WTC11 (cell line): ENCODE data around the gene NEK8. TPM values are rescaled to one million over a fixed set of nuclear protein-coding genes. Genes with fewer than 3 reads are reported as not detected.

Experiments used
- ATAC-seq: fragments of 200-7000 bp; cut with Tn5 transposase; 2 replicates; pipeline ENCODE4 v1.10.0; 2021; ENCODE audit warnings: mild to moderate bottlenecking, moderate library complexity
- CTCF ChIA-PET: fragments of 300-600 bp; sonication (Branson Sonifier 250); formaldehyde crosslinking; loops from one replicate; lab custom pipeline; 2021; ENCODE audit warnings: antibody characterized with exemption; lab: Charles Lee
- POLR2A ChIA-PET: fragments of 350-600 bp; sonication (Branson Sonifier 250); formaldehyde crosslinking; loops from one replicate; lab custom pipeline; 2021; ENCODE audit warnings: antibody characterized with exemption; lab: Charles Lee
- DNase-seq: peaks from one replicate; pipeline ENCODE4 v3.0.0; 2021; ENCODE audit warnings: low spot score
- H3K27ac Mint-ChIP-seq: 2 replicates; pipeline ENCODE4 v1.8.0; 2021; ENCODE audit warnings: mixed read lengths
- H3K27me3 Mint-ChIP-seq: 2 replicates; pipeline ENCODE4 v1.8.0; 2021; ENCODE audit warnings: low read depth, mild to moderate bottlenecking, moderate library complexity, mixed read lengths
- H3K36me3 Mint-ChIP-seq: 2 replicates; pipeline ENCODE4 v1.8.0; 2021; ENCODE audit warnings: mixed read lengths
- H3K4me1 Mint-ChIP-seq: 2 replicates; pipeline ENCODE4 v1.8.0; 2022; ENCODE audit warnings: mixed read lengths
- H3K4me3 Mint-ChIP-seq: 2 replicates; pipeline ENCODE4 v1.8.0; 2021; ENCODE audit warnings: mild to moderate bottlenecking, moderate library complexity, mixed read lengths
- H3K9me3 Mint-ChIP-seq: 2 replicates; pipeline ENCODE4 v1.8.0; 2021; ENCODE audit warnings: mixed read lengths
- ATF1 ChIP-seq: sonication (generic); formaldehyde crosslinking; IDR thresholded peaks from 2 replicates; pipeline ENCODE4 v1.8.1; 2023; ENCODE audit warnings: mild to moderate bottlenecking, moderate library complexity, missing genetic modification reagents
- FOXK1 ChIP-seq: sonication (generic); formaldehyde crosslinking; IDR thresholded peaks from 2 replicates; pipeline ENCODE4 v1.8.0; 2022; ENCODE audit warnings: mild to moderate bottlenecking, moderate library complexity, missing genetic modification reagents
- FOXP1 ChIP-seq: sonication (generic); formaldehyde crosslinking; IDR thresholded peaks from 2 replicates; pipeline ENCODE4 v1.8.0; 2022; ENCODE audit warnings: missing genetic modification reagents, mild to moderate bottlenecking, moderate library complexity, borderline replicate concordance
- GABPB1 ChIP-seq: sonication (generic); formaldehyde crosslinking; IDR thresholded peaks from 2 replicates; pipeline ENCODE4 v1.8.1; 2023; ENCODE audit warnings: mild to moderate bottlenecking, missing genetic modification reagents
- HMGA2 ChIP-seq: fragments of 250-450 bp; sonication (Bioruptor Pico); IDR thresholded peaks from 2 replicates; pipeline ENCODE4 v1.4.0; 2021; ENCODE audit warnings: mild to moderate bottlenecking, moderate library complexity
- JAZF1 ChIP-seq: fragments of 250-450 bp; sonication (Bioruptor Pico); IDR thresholded peaks from 2 replicates; pipeline ENCODE4 v1.9.0; 2021; ENCODE audit warnings: moderate library complexity, mild to moderate bottlenecking, inconsistent platforms
- NFATC4 ChIP-seq: fragments of 250-450 bp; sonication (Bioruptor Pico); IDR thresholded peaks from 2 replicates; pipeline ENCODE4 v1.9.0; 2021; ENCODE audit warnings: mild to moderate bottlenecking
- NFE2L1 ChIP-seq: sonication (generic); formaldehyde crosslinking; IDR thresholded peaks from 2 replicates; pipeline ENCODE4 v1.8.1; 2023; ENCODE audit warnings: missing genetic modification reagents
- NR2C2 ChIP-seq: sonication (generic); formaldehyde crosslinking; IDR thresholded peaks from 2 replicates; pipeline ENCODE4 v1.8.0; 2022; ENCODE audit warnings: mild to moderate bottlenecking, missing genetic modification reagents
- RELA ChIP-seq: sonication (generic); formaldehyde crosslinking; IDR thresholded peaks from 2 replicates; pipeline ENCODE4 v1.8.1; 2022; ENCODE audit warnings: missing genetic modification reagents, mild to moderate bottlenecking, borderline replicate concordance
- TEAD1 ChIP-seq: sonication (generic); formaldehyde crosslinking; IDR thresholded peaks from 2 replicates; pipeline ENCODE4 v1.8.0; 2022; ENCODE audit warnings: mild to moderate bottlenecking, missing genetic modification reagents
- TEAD4 ChIP-seq: sonication (generic); formaldehyde crosslinking; IDR thresholded peaks from 2 replicates; pipeline ENCODE4 v1.8.0; 2022; ENCODE audit warnings: mild to moderate bottlenecking, missing genetic modification reagents
- ZNF121 ChIP-seq: sonication (generic); formaldehyde crosslinking; IDR thresholded peaks from 2 replicates; pipeline ENCODE4 v1.8.0; 2023; ENCODE audit warnings: missing genetic modification reagents
- ZNF416 ChIP-seq: fragments of 250-450 bp; sonication (Bioruptor Pico); IDR thresholded peaks from 2 replicates; pipeline ENCODE4 v1.9.0; 2021; ENCODE audit warnings: mild to moderate bottlenecking, inconsistent platforms
- total RNA-seq: library from RNA; stranded (reverse); gene quantifications from 3 replicates; pipeline ENCODE4 v1.2.3, GENCODE V29; 2021
- TF ChIP-seq, protein P1 (sequence below): sonication (generic); formaldehyde crosslinking; IDR thresholded peaks from 2 replicates; pipeline ENCODE4 v1.8.0; 2022; ENCODE audit warnings: mild to moderate bottlenecking, missing genetic modification reagents
- TF ChIP-seq, protein P2 (sequence below): sonication (generic); formaldehyde crosslinking; IDR thresholded peaks from 2 replicates; pipeline ENCODE4 v1.8.0; 2022; ENCODE audit warnings: mild to moderate bottlenecking, missing genetic modification reagents
- TF ChIP-seq, protein P3 (sequence below): fragments of 250-450 bp; sonication (Bioruptor Pico); IDR thresholded peaks from 2 replicates; pipeline ENCODE4 v2.1.2; 2022; ENCODE audit warnings: mild to moderate bottlenecking, moderate library complexity
- TF ChIP-seq, protein P4 (sequence below): sonication (generic); formaldehyde crosslinking; IDR thresholded peaks from 2 replicates; pipeline ENCODE4 v1.8.1; 2022; ENCODE audit warnings: mild to moderate bottlenecking, missing genetic modification reagents, moderate library complexity, borderline replicate concordance
- TF ChIP-seq, protein P5 (sequence below): sonication (generic); formaldehyde crosslinking; IDR thresholded peaks from 2 replicates; pipeline ENCODE4 v1.8.0; 2023; ENCODE audit warnings: mild to moderate bottlenecking, missing genetic modification reagents
- TF ChIP-seq, protein P6 (sequence below): sonication (generic); formaldehyde crosslinking; IDR thresholded peaks from 2 replicates; pipeline ENCODE4 v1.8.1; 2023; ENCODE audit warnings: mild to moderate bottlenecking, missing genetic modification reagents, moderate library complexity
- TF ChIP-seq, protein P7 (sequence below): sonication (generic); formaldehyde crosslinking; IDR thresholded peaks from 2 replicates; pipeline ENCODE4 v1.8.1; 2023; ENCODE audit warnings: mild to moderate bottlenecking, missing genetic modification reagents
- TF ChIP-seq, protein P8 (sequence below): sonication (generic); formaldehyde crosslinking; IDR thresholded peaks from 2 replicates; pipeline ENCODE4 v1.8.0; 2023; ENCODE audit warnings: missing genetic modification reagents
- TF ChIP-seq, protein P9 (sequence below): sonication (generic); formaldehyde crosslinking; IDR thresholded peaks from 2 replicates; pipeline ENCODE4 v1.8.1; 2023; ENCODE audit warnings: mild to moderate bottlenecking, missing genetic modification reagents, moderate library complexity

Gene NEK8
- total RNA-seq, 1 experiment from 2014 or later = 25.0 TPM

DNA sequence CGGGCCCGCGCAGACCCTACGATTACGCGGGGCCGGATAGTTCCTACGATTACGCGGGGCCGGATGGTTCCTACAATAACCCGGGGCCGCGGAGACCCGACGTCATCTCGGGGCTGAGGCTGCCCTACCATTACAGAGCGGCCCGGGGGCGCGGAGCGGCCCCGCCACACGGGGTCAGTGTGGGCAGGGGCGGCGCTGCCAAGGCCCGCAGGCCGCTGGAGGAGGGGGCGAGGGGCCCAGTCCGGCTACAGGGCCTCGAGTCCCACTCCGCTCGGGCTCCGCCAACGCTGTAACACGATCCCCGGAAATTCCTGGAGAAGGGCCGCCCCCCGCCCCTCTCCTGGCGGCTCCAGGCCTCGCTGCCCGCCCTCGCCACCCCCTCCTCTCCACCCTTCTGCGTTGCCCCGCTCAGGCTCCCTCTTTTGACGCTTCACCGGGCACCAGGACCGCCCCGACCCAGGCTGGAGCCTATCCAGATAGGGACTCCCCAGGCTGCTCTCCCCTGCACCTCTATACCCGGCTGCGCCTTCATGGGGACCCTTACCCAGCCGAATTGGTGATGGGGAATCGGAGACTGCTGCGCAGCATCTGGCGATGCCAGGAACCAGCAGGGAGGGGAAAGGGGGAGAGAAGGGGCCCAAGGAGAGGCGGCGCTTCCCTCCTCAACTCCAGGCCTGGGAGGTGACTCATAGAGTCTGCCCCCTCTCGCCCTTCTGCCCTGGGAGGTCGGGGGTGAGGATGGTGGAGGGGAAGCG is 10.8 kb upstream of the NEK8 start, which contains the start of gene RAB34:
RAB34 (minus strand) TSS at position 291 of the 755 bp plus-strand sequence. CDS start 602 bp downstream, outside the sequence.
- peaks cover 47% of the 10 kb centered on the region for H3K4me1 Mint-ChIP-seq
- peak; percentile 96 for DNase-seq
- no peak for TF ChIP-seq RELA (CRISPR knock-in tag)
- TF ChIP-seq FOXP1 (CRISPR knock-in tag) = no peak
- TF ChIP-seq NFATC4 (CRISPR knock-in tag) = no peak
- TF ChIP-seq TEAD1 = peak; percentile 17; the same call in 1 of the 2 replicates
- TF ChIP-seq, protein P1, sequence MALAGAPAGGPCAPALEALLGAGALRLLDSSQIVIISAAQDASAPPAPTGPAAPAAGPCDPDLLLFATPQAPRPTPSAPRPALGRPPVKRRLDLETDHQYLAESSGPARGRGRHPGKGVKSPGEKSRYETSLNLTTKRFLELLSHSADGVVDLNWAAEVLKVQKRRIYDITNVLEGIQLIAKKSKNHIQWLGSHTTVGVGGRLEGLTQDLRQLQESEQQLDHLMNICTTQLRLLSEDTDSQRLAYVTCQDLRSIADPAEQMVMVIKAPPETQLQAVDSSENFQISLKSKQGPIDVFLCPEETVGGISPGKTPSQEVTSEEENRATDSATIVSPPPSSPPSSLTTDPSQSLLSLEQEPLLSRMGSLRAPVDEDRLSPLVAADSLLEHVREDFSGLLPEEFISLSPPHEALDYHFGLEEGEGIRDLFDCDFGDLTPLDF (CRISPR knock-in tag) = no peak
- no peak for TF ChIP-seq TEAD4 (CRISPR knock-in tag)
- TF ChIP-seq GABPB1 = no peak
- 0 out of 2 replicates have a peak, but pooled peaks have one; percentile 14 for TF ChIP-seq NFE2L1 (CRISPR knock-in tag)
- no peak for TF ChIP-seq NR2C2 (CRISPR knock-in tag)
- TF ChIP-seq, protein P2, sequence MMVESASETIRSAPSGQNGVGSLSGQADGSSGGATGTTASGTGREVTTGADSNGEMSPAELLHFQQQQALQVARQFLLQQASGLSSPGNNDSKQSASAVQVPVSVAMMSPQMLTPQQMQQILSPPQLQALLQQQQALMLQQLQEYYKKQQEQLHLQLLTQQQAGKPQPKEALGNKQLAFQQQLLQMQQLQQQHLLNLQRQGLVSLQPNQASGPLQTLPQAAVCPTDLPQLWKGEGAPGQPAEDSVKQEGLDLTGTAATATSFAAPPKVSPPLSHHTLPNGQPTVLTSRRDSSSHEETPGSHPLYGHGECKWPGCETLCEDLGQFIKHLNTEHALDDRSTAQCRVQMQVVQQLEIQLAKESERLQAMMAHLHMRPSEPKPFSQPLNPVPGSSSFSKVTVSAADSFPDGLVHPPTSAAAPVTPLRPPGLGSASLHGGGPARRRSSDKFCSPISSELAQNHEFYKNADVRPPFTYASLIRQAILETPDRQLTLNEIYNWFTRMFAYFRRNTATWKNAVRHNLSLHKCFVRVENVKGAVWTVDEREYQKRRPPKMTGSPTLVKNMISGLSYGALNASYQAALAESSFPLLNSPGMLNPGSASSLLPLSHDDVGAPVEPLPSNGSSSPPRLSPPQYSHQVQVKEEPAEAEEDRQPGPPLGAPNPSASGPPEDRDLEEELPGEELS = no peak
- no peak for TF ChIP-seq HMGA2 (CRISPR knock-in tag)
- TF ChIP-seq, protein P3, sequence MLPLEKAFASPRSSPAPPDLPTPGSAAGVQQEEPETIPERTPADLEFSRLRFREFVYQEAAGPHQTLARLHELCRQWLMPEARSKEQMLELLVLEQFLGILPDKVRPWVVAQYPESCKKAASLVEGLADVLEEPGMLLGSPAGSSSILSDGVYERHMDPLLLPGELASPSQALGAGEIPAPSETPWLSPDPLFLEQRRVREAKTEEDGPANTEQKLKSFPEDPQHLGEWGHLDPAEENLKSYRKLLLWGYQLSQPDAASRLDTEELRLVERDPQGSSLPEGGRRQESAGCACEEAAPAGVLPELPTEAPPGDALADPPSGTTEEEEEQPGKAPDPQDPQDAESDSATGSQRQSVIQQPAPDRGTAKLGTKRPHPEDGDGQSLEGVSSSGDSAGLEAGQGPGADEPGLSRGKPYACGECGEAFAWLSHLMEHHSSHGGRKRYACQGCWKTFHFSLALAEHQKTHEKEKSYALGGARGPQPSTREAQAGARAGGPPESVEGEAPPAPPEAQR (CRISPR knock-in tag) = no peak
- no peak for TF ChIP-seq JAZF1 (CRISPR knock-in tag)
- no peak for TF ChIP-seq ATF1 (CRISPR knock-in tag)
- TF ChIP-seq, protein P4, sequence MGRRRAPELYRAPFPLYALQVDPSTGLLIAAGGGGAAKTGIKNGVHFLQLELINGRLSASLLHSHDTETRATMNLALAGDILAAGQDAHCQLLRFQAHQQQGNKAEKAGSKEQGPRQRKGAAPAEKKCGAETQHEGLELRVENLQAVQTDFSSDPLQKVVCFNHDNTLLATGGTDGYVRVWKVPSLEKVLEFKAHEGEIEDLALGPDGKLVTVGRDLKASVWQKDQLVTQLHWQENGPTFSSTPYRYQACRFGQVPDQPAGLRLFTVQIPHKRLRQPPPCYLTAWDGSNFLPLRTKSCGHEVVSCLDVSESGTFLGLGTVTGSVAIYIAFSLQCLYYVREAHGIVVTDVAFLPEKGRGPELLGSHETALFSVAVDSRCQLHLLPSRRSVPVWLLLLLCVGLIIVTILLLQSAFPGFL = no peak
- peak; percentile 26 for TF ChIP-seq FOXK1 (CRISPR knock-in tag)
- TF ChIP-seq, protein P5, sequence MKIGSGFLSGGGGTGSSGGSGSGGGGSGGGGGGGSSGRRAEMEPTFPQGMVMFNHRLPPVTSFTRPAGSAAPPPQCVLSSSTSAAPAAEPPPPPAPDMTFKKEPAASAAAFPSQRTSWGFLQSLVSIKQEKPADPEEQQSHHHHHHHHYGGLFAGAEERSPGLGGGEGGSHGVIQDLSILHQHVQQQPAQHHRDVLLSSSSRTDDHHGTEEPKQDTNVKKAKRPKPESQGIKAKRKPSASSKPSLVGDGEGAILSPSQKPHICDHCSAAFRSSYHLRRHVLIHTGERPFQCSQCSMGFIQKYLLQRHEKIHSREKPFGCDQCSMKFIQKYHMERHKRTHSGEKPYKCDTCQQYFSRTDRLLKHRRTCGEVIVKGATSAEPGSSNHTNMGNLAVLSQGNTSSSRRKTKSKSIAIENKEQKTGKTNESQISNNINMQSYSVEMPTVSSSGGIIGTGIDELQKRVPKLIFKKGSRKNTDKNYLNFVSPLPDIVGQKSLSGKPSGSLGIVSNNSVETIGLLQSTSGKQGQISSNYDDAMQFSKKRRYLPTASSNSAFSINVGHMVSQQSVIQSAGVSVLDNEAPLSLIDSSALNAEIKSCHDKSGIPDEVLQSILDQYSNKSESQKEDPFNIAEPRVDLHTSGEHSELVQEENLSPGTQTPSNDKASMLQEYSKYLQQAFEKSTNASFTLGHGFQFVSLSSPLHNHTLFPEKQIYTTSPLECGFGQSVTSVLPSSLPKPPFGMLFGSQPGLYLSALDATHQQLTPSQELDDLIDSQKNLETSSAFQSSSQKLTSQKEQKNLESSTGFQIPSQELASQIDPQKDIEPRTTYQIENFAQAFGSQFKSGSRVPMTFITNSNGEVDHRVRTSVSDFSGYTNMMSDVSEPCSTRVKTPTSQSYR (CRISPR knock-in tag) = 0 out of 2 replicates have a peak, but pooled peaks have one; percentile 76
- no peak for TF ChIP-seq ZNF416 (CRISPR knock-in tag)
- TF ChIP-seq, protein P6, sequence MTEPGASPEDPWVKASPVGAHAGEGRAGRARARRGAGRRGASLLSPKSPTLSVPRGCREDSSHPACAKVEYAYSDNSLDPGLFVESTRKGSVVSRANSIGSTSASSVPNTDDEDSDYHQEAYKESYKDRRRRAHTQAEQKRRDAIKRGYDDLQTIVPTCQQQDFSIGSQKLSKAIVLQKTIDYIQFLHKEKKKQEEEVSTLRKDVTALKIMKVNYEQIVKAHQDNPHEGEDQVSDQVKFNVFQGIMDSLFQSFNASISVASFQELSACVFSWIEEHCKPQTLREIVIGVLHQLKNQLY (CRISPR knock-in tag) = 0 out of 2 replicates have a peak, but pooled peaks have one; percentile 8
- TF ChIP-seq, protein P7, sequence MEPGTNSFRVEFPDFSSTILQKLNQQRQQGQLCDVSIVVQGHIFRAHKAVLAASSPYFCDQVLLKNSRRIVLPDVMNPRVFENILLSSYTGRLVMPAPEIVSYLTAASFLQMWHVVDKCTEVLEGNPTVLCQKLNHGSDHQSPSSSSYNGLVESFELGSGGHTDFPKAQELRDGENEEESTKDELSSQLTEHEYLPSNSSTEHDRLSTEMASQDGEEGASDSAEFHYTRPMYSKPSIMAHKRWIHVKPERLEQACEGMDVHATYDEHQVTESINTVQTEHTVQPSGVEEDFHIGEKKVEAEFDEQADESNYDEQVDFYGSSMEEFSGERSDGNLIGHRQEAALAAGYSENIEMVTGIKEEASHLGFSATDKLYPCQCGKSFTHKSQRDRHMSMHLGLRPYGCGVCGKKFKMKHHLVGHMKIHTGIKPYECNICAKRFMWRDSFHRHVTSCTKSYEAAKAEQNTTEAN (CRISPR knock-in tag) = no peak
- TF ChIP-seq ZNF121 = peak; percentile 75; the same call in 1 of the 2 replicates
- TF ChIP-seq, protein P8, sequence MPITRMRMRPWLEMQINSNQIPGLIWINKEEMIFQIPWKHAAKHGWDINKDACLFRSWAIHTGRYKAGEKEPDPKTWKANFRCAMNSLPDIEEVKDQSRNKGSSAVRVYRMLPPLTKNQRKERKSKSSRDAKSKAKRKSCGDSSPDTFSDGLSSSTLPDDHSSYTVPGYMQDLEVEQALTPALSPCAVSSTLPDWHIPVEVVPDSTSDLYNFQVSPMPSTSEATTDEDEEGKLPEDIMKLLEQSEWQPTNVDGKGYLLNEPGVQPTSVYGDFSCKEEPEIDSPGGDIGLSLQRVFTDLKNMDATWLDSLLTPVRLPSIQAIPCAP (CRISPR knock-in tag) = no peak
- TF ChIP-seq, protein P9, sequence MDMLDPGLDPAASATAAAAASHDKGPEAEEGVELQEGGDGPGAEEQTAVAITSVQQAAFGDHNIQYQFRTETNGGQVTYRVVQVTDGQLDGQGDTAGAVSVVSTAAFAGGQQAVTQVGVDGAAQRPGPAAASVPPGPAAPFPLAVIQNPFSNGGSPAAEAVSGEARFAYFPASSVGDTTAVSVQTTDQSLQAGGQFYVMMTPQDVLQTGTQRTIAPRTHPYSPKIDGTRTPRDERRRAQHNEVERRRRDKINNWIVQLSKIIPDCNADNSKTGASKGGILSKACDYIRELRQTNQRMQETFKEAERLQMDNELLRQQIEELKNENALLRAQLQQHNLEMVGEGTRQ (CRISPR knock-in tag) = no peak

More for the DNA sequence above, 10.8 kb upstream of the NEK8 start, which contains the start of gene RAB34:
- Mint-ChIP-seq H3K27me3 (no peaks in the 10 kb centered on the region), H3K9me3 (no peaks in the 10 kb centered on the region), H3K27ac (peak within 1 kb of the TSS; percentile 97), H3K36me3 (peaks cover 51% of the 10 kb centered on the region), H3K4me3 (peak within 1 kb of the TSS; percentile 100)
- ChIA-PET POLR2A (interaction anchor here (1.1 to 2.5 kb wide), 3 partner anchors 9 to 73 kb away, joined by 4 to 31 read pairs (median 10); partner anchors contain the start of genes BLTP2 and NEK8), CTCF (interaction anchor here (0.8 to 1.1 kb wide), 2 partner anchors 9 to 73 kb away, joined by 4 to 14 read pairs; partner anchors contain the start of genes BLTP2, NEK8 and TLCD1)
- ATAC-seq = peak; percentile 71
